Measurements from ENCODE around the gene NHLH1.

Gene NHLH1

GRCh38 chr1:160414881-160415280 lies 48.0 kb downstream of the NHLH1 start:
- DNase-seq: no peak

GRCh38 chr1:160415696-160416290 lies 48.9 kb downstream of the NHLH1 start:
- no peak for DNase-seq

GRCh38 chr1:160416369-160416768 lies 49.5 kb downstream of the NHLH1 start:
- DNase-seq: no peak

- DNase-seq: no peak
These were observed 51.6 kb downstream of the NHLH1 start for GRCh38 chr1:160418483-160418882.

DNA sequence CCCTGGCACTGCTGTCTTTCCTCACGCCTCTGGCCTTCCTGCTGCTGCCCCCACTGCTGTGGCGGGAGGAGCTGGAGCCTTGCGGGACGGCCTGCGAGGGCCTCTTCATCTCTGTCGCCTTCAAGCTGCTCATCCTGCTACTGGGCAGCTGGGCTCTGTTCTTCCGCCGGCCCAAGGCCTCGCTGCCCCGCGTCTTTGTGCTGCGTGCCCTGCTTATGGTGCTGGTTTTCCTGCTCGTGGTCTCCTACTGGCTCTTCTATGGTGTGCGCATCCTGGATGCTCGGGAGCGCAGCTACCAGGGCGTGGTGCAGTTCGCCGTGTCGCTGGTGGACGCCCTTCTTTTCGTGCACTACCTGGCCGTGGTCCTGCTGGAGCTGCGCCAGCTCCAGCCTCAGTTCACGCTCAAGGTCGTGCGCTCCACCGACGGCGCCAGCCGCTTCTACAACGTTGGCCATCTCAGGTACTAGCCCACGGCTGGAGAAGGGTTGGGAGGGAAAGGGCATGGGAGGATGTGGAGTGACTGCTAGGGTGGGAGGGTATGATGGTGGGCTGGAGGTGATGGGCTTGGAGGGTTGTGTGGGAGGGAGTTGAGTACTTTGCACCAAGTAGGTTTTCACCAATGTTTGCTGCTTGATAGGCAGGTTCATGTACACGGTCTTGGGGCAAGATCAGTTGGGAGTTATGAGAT lies 52.4 kb downstream of the NHLH1 start:
- DNase-seq: no peak

DNA sequence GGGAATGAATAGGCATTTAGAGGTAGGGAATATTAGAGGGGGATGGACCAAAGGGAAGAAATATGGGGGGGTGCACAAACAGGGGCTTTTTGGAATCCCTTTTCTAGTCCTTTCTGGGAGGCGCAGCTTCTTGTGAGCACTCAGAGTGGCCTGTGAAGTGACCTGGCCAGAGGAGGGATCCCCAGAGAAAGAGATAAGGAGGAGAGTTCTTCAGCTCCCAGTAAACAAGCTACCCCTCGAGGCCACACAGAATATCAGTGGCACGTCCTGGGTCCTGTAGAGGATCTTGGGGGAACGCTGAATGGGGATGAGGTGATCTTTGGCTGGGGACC lies 52.9 kb downstream of the NHLH1 start:
- no peak for DNase-seq

DNA sequence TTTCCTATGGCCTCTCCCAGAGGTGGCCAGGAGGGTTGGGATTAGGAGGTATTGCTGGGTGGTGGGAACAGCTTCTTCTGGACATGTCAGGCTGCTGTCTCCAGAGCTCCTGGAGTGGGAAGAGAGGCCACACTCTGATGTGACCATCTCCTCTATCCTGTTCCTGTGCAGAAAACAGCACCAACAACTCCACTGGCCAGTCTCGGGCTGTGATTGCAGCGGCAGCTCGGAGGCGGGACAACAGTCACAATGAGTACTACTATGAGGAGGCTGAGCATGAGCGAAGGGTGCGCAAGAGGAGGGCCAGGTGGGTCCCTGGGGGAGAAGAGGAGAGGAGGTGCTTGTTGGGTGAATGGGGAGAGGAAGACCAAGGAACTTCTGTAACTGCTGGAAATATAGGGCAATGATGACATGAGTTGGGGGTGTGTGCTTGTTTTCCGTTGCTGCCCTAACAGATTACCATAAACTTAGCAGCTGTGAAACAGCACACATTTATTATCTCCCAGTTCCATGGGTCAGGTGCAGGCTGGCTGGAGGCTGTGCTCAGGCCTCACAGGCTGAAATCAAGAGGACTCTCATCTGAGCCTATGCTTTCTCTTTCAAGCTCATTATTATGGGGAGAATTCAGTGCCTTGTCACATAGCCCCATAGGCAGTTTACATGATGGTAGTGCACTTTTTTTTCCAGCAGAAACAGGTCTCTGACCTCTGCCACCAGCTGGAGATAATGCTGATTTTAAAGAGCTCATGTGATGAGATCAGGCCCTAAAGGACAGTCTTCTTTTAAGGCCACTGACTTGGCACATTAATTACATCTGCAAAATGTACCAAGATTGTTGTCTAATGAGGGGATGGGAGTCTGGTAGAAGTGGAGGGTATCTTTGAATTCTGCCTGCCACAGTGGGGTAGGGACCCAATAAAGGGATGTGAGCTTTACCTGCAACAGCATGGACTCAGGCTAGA lies 54.3 kb downstream of the NHLH1 start:
- no peak for DNase-seq

DNA sequence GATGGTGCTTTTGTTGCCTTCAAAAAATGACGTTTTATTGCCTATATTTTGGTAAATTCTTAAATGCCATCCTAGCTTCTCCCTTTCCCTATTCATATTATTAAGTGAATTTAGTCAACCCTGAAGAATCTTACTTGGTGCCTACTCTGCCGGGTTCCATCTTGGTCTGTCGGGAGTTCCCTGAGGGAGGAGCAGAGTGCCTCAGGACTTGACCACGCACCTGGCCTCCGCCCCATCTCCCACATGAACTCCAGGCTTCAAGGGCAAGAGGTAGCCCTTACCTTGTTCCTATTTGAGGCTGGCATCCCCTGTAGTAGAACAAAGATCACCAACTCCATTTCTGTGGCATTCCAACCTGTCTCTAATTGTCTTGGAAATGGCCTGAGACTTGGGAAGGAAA lies 55.0 kb downstream of the NHLH1 start:
- DNase-seq: no peak

Measured in stimulated activated CD4-positive, alpha-beta T cell treated with anti-CD3 and anti-CD28 coated beads, Interleukin-1b, Interleukin-23, amount 100 ng/mL, for 48 hours (primary cell).